HG03442 (cell line): ENCODE results near the gene IGF1.
"Not testable (repeated sequence)": the region's sequence is repeated elsewhere in the genome, so short reads cannot be mapped to it uniquely, and the experiment has no call there.

Experiments
- ATAC-seq: cut with Tn5 transposase; IDR thresholded peaks from one replicate; pipeline ENCODE4 v1.9.1; 2021; ENCODE audit warnings: mild to moderate bottlenecking, moderate library complexity; ENCODE audit not compliant: unreplicated experiment

Gene IGF1

DNA sequence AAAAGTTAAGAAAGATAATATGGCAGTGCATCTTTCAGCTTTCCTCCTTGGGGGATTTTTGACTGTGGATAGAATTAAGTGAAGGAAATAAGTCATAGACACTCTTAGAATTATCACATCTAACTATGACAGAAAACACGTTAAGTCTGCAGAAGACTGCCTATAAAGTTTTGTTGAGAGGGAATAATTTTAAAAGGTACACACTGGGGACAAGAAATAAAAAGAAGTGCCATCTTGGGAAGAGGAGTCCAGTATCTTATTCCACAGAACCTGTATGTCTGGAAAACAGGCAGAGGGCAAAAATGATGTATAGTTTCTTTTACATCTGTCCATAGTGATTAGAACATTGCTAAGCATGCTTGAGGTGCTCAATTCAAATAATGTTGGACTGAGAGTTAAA lies 80.7 kb downstream of the IGF1 start:
- ATAC-seq: no peak

DNA sequence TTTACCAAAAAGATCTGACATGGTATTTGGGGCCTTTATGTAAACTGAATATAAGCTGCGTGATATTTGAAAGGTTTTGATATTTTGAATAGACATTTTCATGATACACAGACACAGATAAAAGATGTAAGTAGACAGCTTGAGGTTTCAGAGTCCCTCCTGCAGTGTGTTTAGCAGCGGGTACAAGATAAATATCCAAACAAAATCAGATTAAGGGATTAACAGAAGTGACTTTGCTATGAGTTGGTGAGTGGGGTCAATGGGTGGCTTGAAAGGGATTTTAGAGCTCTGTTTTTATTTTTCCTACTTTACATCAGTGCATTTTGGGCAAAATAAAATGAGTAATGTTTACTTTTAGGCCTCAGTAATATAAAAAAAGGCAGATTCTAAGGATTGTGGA lies 84.1 kb downstream of the IGF1 start:
- no peak for ATAC-seq

DNA sequence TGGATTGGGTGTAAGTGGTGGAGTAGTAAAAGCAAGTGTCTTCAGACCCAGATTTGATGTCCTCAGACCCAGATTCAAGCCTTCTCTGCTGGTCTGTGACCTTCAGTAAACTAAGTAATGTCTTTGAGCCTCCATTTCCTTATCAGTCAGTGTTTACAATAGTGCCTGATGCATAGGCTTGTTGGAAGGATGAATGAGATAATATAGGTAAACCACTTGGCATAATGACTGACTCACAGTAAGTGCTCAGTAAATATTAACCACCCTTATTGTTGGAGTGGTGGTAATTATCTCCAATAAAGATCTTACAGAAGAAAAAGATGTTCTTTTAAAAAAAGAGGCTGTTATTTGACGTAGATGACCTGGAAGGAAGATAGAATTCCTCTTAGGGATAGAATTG lies 86.2 kb downstream of the IGF1 start:
- ATAC-seq: no peak

DNA sequence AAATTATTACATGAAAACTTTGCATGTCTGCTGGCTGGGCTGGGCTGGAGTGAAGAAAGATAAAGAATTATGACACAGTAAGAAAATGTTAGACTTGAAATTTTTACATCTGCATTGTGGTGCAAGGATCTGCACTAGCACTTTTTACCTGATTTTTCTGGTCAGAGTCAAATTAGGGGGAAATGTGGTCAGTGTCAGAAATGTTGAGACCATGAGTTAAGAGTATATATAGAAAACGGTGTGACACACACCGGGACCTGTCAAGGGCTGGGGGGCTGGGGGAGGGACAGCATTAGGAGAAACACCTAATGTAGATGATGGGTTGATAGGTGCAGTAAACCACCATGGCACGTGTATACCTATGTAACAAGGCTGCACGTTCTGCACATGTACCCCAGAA lies 90.3 kb downstream of the IGF1 start:
- no peak for ATAC-seq

DNA sequence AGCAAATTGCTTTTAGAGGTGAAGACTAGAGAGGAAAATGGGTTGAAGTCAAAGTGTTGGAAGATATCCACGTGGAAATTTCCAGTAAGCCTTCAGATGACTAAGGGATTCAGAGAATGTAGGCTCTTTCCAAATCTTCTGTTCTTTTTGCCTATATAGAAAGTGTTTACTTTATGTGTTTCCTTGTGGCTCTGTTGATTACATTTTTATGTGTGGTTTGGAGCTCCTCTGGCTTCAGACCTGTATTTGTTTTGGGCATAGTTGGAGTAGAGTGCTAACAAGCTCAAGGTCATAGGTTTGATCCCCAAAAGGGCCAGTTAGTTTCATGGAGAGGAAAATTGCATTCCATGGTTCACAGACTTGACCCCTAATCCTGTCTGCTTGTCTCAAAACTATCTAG lies 91.9 kb downstream of the IGF1 start:
- no peak for ATAC-seq

DNA sequence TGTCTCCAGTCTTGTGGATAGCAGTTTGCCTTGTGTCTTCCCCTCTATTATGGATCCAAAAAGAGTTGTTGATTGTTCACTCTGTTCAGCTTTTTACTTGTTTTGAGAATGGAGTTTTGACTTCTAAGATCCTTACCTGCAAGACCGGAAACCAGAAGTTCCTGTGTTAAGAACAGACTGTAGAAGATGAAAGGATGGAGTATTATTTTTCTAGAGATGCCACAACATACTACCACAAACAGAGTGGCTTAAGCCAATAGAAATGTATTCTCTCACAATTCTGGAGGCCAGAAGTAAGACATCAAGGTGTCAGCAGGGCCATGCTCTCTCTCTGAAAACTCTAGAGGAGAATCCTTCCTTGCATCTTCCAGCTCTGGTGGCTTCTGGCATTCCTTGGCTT lies 95.0 kb downstream of the IGF1 start:
- no peak for ATAC-seq

DNA sequence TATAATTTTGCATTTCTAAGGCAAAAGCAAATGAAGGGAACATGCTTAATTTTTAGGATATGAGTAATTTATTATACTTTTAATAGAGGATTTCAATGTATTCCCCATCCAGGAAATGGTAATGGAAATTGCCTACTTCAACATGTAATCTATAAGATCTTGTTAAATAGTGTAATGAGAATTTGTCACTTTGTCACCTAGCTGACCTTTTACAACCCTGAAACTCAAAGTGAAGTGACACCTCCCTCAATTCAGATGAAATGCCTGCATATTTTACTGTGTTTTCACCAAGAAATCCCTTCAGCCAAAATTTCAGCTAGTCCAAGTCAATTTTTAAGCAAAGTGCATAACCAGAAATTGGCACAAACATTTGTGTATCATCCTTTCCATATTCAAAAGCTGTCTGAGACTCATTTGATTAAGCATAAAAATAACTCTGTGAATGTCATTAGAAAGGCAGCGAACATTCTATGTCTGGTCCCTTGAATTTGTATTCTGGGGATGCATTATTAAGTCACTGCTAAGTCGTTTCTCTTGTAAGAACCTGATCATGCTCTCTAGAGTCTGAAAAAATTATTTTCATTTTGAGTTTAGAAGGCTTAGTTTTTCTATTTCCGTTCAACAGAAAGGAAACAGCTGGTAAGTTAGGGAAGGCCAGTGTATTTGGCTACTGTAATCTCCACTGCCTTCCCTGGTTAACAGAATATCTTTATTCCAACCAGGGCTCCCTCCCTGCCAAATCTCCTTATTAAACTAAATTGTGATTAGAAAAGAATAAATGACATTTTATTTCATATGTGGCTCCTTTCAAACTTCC lies 100.8 kb downstream of the IGF1 start:
- ATAC-seq: no peak

DNA sequence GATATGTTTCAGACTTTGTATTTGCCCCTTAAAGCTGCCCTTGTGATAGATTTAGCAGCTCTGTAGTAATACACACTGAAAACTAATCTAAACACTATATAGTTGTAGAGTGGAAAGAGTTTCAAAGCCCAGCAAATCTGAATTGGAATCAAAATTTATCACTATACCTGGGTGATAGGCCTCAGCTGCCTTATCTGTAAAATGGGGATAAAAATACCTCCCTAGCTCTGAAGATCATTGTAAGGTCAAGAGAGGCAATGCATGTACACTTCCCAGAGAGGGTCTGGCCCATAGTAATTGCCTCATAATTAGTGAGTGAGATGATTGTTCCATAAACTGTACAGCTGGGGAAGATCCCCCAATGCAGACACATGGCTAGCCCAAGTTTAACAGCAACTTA lies 103.6 kb downstream of the IGF1 start:
- no peak for ATAC-seq

DNA sequence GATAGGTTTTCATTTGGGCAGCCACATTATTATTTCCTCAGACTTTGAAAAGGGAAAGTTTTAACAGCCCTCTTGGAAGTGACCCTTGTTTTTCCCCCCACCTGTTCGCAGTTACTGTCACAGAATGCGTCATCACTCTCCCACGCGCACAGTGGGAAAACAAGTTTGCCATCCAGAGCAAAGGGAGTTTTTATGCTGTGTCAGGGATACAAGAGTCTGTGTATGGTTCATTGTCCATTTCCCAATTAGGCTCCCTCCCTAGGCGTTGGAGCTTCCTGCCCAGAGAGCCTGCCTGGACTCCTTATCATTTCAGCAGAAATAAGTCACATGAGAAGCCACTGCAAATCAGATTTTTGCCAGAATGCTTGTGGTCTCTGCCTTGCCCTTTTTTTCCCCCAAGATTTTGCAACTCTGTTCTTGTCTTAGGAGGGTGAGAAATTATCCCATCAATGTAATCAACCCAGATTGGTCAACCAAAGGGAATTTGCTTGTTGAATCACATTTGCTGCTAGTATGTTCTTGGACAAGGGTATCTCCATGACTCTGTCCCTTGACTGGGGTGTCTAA lies 104.1 kb downstream of the IGF1 start:
- ATAC-seq: no peak

DNA sequence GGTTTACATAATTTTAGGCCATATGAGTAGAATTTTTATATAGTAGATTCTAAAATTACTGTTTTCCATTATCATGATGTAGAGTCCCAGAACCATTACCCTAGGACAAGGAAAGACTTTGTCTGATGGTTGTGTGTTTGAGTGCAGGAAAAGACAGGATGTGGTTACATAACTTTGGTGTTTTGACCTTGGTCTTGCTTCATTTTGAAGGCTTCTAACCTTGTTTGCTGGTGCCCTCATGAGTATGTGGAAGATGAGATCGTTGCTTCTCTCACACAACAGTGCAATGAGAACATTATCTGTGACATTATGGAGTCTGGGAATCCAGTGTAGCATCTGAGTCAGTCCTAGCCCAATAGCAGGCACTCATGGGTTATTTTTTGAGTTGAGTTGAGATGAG lies 106.2 kb downstream of the IGF1 start:
- no peak for ATAC-seq

DNA sequence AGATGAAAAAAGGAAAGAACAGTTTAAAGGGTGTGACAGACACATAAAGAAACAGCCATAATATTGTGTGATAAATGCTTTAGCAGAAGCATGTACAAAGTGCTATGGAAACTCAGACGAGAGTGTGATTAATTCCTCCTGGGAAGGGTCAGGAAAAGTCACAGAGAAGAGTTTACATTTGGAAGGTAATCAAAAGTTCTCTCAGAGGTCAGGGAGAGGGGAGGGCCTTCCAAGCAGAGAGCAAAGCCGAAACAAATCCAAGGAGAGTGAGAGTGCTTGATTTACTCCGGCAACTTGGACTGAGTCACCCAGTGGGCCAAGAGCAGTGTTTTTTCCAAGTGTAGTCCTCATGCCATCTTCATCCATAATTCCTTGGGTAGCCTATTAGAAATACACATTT lies 108.3 kb downstream of the IGF1 start:
- no peak for ATAC-seq

DNA sequence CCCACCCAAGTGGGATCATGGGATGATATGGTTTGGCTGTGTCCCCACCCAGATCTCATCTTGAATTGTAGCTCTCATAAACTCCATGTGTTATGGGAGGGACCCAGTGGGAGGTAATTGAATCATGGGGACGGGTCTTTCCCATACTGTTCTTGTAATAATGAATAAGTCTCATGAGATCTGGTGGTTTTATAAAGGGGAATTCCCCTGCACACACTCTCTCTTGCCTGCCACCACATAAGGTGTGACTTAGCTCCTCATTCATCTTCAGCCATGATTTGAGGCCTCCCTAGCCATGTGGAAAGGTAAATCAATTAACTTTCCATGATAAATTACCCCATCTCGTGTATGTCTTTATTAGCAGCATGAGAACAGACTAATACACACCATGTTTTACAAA lies 109.2 kb downstream of the IGF1 start:
- ATAC-seq: no peak

DNA sequence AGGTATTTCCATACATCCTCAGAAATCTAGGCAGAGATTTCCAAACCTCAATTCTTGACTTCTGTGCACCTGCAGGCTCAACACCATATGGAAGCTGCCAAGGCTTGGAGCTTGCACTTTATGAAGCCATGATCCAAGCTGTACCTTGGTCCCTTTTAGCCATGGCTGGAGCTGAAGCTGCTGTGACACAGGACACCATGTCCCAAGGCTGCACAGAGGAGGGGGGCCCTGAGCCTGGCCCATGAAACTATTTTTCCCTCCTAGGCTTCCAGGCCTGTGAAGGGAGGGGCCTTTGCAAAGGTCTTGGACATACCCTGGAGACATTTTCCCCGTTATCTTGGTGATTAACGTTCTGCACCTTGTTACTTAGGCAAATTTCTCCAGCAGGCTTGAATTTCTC lies 110.5 kb downstream of the IGF1 start:
- ATAC-seq: no peak

DNA sequence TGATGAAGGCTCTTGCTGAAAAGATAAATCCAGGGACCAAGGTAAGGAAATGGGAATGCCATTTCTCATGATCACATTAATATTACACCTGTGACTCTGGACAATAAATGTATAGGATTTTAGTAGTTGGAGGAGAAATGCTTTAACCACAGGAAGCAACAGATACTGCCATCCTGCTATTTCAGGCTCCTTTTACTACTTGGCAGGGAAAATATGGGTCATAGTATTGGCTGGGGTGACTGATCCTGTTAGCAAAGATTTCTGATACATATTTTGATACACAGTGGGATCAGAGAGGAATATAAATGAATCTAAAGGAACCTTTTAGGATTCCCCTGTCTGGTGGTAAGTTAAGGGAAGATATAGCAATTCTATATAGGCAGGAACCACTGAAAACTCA lies 115.0 kb downstream of the IGF1 start:
- no peak for ATAC-seq

DNA sequence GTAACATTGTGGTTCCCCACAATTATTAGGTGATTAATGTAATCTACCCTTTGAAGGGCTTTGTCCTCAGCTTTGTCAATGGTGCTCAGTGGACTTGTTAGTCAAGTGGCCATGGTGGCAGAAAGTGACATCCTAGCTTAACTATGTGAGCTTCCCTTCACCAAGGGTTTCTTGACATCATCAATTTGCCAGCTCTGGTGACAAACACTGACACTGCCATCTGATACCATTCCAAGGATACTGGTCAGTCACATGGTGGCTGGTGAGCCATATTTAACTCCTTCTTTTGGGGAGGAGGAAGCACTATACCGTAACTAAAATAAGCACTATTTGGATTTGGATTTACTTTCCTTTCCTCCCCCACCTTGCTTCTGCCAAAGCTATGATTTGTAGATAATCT lies 115.7 kb downstream of the IGF1 start:
- no peak for ATAC-seq

DNA sequence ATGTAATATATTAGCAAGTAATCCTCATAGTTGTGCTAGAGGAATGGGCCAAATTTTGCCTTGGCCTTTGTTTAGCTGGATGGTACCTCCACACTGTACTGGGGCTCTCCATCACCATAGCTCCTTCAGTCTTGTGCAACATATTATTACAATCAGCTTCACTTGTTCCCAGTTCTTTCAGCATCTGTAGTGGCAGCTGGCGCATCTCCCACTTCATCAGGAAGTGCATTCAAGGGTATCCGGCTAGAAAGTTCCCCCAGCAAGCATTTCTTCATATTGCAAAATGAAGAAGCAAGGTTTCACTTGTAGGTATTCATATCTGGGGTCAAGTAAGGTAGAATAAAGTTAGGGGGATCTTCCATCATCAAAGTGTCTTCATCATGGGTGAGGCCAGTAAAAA lies 123.7 kb downstream of the IGF1 start:
- no peak for ATAC-seq

DNA sequence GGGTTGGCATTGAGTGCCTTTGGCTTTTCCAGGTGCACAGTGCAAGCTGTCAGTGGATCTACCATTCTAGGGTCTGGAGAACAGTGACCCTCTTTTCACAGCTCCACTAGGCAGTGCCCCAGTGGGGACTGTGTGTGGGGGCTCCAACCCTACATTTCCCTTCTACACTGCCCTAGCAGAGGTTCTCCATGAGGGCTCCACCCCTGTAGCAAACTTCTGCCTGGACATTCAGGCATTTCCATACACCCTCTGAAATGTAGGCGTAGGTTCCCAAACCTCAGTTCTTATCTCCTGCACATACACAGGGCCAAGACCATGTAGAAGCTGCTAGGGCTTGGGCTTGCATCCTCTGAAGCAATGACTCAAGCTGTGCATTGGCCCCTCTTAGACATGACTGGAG lies 126.1 kb downstream of the IGF1 start:
- ATAC-seq: not testable (repeated sequence)

DNA sequence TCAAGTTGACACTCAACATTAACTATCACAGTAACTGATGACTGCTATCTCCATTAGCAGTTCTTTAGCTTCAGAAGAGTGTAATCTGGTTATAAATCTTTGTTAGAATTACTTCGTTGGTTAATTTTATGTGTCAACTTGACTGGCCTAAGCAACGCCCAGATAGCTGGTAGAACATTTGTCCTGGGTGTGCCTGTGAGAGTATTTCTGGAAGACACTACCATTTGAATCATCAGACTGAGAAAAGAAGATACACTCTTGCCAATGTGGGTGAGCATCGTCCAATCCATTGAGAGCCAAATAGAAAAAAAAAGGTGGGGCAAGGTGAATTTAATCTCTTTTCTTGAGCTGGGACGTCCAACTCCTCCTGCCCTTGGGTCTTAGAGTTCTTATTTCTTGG lies 129.0 kb downstream of the IGF1 start:
- no peak for ATAC-seq

DNA sequence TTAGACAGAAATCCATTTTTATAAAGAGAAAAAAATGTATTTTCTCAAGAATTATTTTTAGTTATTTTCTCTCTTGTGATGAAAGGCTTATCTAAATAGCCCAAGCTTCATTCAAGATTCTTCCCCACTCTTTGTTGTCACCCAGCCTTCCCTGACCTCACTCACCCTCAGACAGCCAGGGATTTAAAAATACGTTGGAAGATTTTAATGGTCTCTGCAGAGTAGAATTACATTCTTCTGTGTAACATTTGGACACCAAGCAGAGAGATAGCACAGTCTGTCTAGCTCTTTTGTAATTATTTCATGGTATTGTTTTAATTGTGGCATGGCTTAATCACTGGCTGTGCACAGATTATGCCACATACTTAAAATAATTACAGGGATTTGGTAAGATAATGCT lies 130.3 kb downstream of the IGF1 start:
- ATAC-seq: no peak

DNA sequence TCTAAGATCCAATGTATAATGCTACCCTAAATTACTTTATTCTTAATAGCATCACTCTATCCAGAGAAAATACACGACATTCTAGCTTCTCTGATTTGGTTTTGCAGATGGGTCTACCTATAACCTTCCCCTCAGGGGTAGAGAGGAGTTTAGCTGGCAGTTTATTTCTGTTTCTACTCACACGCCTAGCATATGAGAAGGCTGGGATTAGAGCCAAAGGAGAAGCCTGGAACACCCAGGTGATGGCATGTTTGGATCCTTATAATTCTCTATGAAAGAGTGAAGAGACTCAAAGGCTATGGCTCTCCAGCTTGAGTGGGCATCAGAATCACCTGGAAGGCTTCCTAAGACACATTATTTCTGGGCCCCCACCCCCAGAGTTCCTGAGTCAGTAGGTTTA lies 131.3 kb downstream of the IGF1 start:
- no peak for ATAC-seq

DNA sequence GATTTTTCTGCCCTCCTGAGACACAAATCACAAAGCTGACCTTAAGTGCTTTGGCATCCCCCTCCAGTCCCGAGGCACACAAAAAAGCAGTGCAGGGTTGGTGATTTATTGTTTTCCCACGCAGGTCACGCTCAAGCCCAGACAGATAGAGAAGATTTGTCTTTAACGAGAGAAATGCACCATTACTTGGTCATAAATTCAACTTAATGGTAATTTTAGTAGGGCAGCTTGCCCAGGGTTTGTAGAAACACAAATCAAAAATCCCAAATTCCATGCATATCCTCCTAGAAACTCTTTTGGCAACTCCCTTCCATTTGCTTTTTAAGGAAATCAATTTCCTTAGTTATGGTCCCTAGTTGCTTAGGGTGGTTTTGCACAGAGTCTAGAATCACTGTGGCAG lies 132.6 kb downstream of the IGF1 start:
- ATAC-seq: no peak
